ENCODE measurements around the gene EYA4. TPM values are rescaled to one million over a fixed set of nuclear protein-coding genes. Genes with fewer than 3 reads are reported as not detected.
A peak's percentile ranks its signal among the peaks of the same experiment; 100 is the strongest.

The EYA4 gene
- total RNA-seq, 2 experiments from 2014 or later, result not detected

DNA sequence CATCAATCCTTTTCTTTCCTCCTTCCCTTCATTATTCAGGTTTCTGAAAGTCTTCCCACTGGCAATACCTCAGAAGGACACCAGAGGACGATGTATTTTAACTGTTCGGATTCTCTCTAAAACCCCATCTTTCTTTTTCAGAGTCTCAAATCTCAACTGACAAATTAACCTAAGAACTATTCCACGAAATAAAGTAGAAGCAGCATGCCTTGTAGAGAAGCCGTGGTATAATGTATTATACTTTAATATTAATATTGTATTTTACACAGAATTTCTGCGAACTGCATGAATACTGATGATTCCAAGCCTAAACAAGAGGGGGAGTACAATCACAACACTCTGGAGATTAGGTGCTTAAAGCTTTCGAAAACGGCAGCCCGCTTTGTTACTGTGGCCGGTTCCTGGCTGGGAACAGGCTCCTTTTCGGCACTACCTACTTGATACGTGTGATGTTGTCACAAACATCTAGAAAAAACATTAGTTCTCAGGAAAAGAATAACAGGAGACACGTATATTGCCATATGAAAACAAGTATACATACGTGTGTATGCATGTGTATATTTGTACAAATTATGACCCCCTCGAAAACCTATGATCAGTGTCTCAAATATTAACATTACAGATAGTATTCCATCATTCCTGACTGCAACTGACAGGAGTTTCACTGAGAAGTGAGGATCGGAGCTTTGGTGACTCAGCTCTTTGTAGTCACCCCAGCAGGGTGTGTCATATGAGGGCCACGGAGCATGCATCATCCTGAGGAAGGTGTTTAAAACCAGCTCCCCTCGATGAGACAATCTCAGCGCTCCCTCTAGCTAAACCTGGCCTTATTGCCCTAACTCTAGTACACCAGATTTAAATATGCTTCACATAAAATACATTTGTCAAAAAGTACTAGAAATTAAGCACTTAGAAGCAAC, 328.1 kb downstream of the EYA4 start:
- intact Hi-C loops (cut with micrococcal nuclease; ENCODE audit: unreplicated experiment), result loop anchor here (10.0 kb wide), 1 partner anchor 346 kb away; no protein-coding TSS in a partner anchor
- H3K4me3 ChIP-seq (ENCODE audit: low read depth, low read length, poor library complexity, severe bottlenecking), result no peak overlapping the region
- BruUV-seq (replicated peaks), result no TSS peak

DNA sequence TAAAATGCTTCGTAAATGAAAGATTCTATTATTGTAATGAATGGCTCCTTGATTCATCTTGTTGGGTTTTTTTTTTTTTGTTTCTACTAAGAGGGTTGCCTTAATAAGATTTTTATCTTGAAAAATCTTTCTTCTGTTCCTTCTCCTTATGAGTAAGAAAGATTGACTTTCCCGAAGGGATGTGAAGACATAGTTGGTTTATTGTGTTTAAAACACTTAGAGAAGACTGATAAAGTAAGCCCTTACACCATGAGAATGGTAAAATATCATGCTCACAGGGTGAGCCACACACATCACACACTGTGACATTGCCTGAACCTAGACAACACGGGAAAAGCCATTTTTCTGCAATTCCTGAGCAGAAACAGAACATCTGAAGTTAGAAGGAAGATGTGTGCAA, 330.5 kb downstream of the EYA4 start:
- Histone ChIP-seq H3K4me3 (ENCODE audit: low read depth, low read length, poor library complexity, severe bottlenecking) (no peak overlapping the region), H4K20me1 (ENCODE audit: insufficient read depth, low read length) (no peaks in the 10 kb centered on the region), H3K4me2 (ENCODE audit: low read length) (no peak overlapping the region), H3K9me3 (ENCODE audit: low read length) (no peaks in the 10 kb centered on the region), H3K79me2 (ENCODE audit: insufficient read depth, low read depth, low read length) (no peaks in the 10 kb centered on the region), H3K36me3 (ENCODE audit: insufficient read depth, low read length) (no peaks in the 10 kb centered on the region), H3K27ac (ENCODE audit: low read depth, low read length, poor library complexity, severe bottlenecking) (no peak overlapping the region), H3K9me2 (ENCODE audit: insufficient read depth, low read length) (no peaks in the 10 kb centered on the region), H3K4me1 (ENCODE audit: insufficient read depth, low read length, poor library complexity, severe bottlenecking) (no peaks in the 10 kb centered on the region), H2AFZ (ENCODE audit: low read length) (no peak overlapping the region)
- BruUV-seq (replicated peaks), result no TSS peak
- TF ChIP-seq, protein P1, sequence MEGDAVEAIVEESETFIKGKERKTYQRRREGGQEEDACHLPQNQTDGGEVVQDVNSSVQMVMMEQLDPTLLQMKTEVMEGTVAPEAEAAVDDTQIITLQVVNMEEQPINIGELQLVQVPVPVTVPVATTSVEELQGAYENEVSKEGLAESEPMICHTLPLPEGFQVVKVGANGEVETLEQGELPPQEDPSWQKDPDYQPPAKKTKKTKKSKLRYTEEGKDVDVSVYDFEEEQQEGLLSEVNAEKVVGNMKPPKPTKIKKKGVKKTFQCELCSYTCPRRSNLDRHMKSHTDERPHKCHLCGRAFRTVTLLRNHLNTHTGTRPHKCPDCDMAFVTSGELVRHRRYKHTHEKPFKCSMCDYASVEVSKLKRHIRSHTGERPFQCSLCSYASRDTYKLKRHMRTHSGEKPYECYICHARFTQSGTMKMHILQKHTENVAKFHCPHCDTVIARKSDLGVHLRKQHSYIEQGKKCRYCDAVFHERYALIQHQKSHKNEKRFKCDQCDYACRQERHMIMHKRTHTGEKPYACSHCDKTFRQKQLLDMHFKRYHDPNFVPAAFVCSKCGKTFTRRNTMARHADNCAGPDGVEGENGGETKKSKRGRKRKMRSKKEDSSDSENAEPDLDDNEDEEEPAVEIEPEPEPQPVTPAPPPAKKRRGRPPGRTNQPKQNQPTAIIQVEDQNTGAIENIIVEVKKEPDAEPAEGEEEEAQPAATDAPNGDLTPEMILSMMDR (conservative IDR thresholded peaks at IDR 0.05; ENCODE audit: low read length), result no peak
- TF ChIP-seq EZH2phosphoT487 (IDR thresholded peaks at IDR 0.05; ENCODE audit: borderline replicate concordance, low read depth, low read length), result no peak
- ChIA-PET CTCF (ENCODE audit: unreplicated experiment) (no interaction called here), POLR2A (no interaction called here)
- no peak for DNase-seq (ENCODE audit: low spot score)
- intact Hi-C loops (cut with micrococcal nuclease; ENCODE audit: unreplicated experiment), result no loop called here

More for the DNA sequence above, 328.1 kb downstream of the EYA4 start:
- H3K9me2 ChIP-seq (ENCODE audit: insufficient read depth, low read length), result no peaks in the 10 kb centered on the region
- ChIA-PET POLR2A (interaction anchor here (0.6 to 0.8 kb wide), 3 partner anchors 14 to 64 kb away, joined by 3 to 7 read pairs (median 5); no protein-coding TSS in a partner anchor), CTCF (ENCODE audit: unreplicated experiment) (no interaction called here)
- H3K4me1 ChIP-seq (ENCODE audit: insufficient read depth, low read length, poor library complexity, severe bottlenecking), result no peaks in the 10 kb centered on the region
- no peak overlapping the region for H3K27ac ChIP-seq (ENCODE audit: low read depth, low read length, poor library complexity, severe bottlenecking)
- H3K36me3 ChIP-seq (ENCODE audit: insufficient read depth, low read length), result no peaks in the 10 kb centered on the region
- H3K4me2 ChIP-seq (ENCODE audit: low read length), result no peak overlapping the region
- peak overlapping the region; percentile 45; the same call in 1 of the 2 replicates for H2AFZ ChIP-seq (ENCODE audit: low read length)
- no peaks in the 10 kb centered on the region for H3K79me2 ChIP-seq (ENCODE audit: insufficient read depth, low read depth, low read length)
- H3K9me3 ChIP-seq (ENCODE audit: low read length), result no peaks in the 10 kb centered on the region
- 0 out of 2 replicates have a peak, but pooled peaks cover 3% of the 10 kb centered on the region for H4K20me1 ChIP-seq (ENCODE audit: insufficient read depth, low read length)
- peak; percentile 8 for DNase-seq (ENCODE audit: low spot score)
- TF ChIP-seq, protein P1 (conservative IDR thresholded peaks at IDR 0.05; ENCODE audit: low read length), result peak; percentile 77
- TF ChIP-seq EZH2phosphoT487 (IDR thresholded peaks at IDR 0.05; ENCODE audit: borderline replicate concordance, low read depth, low read length), result no peak

DNA sequence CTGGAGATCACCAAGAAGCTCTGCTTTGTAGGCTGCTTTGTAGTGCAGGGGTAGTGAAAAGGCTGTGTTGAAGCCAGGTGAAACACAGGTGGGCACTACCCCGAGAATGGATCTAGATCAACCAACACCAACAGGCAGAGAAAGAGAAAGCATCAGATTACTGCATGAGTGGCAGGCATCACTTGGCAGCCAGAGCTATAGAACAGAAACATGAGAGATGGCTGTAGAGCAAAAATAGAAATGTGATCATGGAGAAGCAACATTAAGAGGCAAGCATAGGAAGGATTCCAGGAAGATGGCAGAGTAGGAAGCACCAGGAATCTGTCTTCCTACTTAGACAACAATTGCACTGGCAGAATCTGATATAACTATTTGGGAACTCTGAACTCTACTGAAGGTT, 336.7 kb downstream of the EYA4 start:
- DNase-seq (ENCODE audit: low spot score), result no peak
- intact Hi-C loops (cut with micrococcal nuclease; ENCODE audit: unreplicated experiment), result no loop called here
- no peak overlapping the region for H3K4me3 ChIP-seq (ENCODE audit: low read depth, low read length, poor library complexity, severe bottlenecking)
- no peaks in the 10 kb centered on the region for H3K4me1 ChIP-seq (ENCODE audit: insufficient read depth, low read length, poor library complexity, severe bottlenecking)
- ChIA-PET CTCF (ENCODE audit: unreplicated experiment) (no interaction called here), POLR2A (no interaction called here)
- no peak overlapping the region for H3K27ac ChIP-seq (ENCODE audit: low read depth, low read length, poor library complexity, severe bottlenecking)
- no peak overlapping the region for H3K4me2 ChIP-seq (ENCODE audit: low read length)
- no peaks in the 10 kb centered on the region for H3K9me3 ChIP-seq (ENCODE audit: low read length)
- no peak for TF ChIP-seq EZH2phosphoT487 (IDR thresholded peaks at IDR 0.05; ENCODE audit: borderline replicate concordance, low read depth, low read length)
- TF ChIP-seq, protein P1 (conservative IDR thresholded peaks at IDR 0.05; ENCODE audit: low read length), result no peak
- H3K9me2 ChIP-seq (ENCODE audit: insufficient read depth, low read length), result no peaks in the 10 kb centered on the region
- no peaks in the 10 kb centered on the region for H3K79me2 ChIP-seq (ENCODE audit: insufficient read depth, low read depth, low read length)
- no peaks in the 10 kb centered on the region for H4K20me1 ChIP-seq (ENCODE audit: insufficient read depth, low read length)
- no peaks in the 10 kb centered on the region for H3K36me3 ChIP-seq (ENCODE audit: insufficient read depth, low read length)
- H2AFZ ChIP-seq (ENCODE audit: low read length), result no peak overlapping the region
- no TSS peak for BruUV-seq (replicated peaks)

All from OCI-LY7 (cell line).